B cell (primary cell): Measurements from ENCODE around the gene SKA3.

Experiments used
- CTCF ChIP-seq: fragments of 200-600 bp; IDR thresholded peaks from one replicate; pipeline ENCODE4 v1.8.0; 2022; ENCODE audit warnings: antibody characterized with exemption, mild to moderate bottlenecking
- EZH2 ChIP-seq: IDR thresholded peaks from 2 replicates; pipeline ENCODE4 v1.6.1; 2012; ENCODE audit warnings: borderline replicate concordance, low read depth, mild to moderate bottlenecking, moderate library complexity, low read length; ENCODE audit not compliant: insufficient read depth, poor library complexity, severe bottlenecking

- no peak for TF ChIP-seq CTCF
- no peak for TF ChIP-seq EZH2
Measured at GRCh38 chr13:21119526-21119925, 56.8 kb downstream of the SKA3 start.
